ENCODE data around the gene POLG2. TPM values are rescaled to one million over a fixed set of nuclear protein-coding genes. Genes with fewer than 3 reads are reported as not detected.
A peak's percentile ranks its signal among the peaks of the same experiment; 100 is the strongest.

The POLG2 gene
- total RNA-seq, 2 donors from 2014 or later, result 32.6 to 61.1 TPM

DNA sequence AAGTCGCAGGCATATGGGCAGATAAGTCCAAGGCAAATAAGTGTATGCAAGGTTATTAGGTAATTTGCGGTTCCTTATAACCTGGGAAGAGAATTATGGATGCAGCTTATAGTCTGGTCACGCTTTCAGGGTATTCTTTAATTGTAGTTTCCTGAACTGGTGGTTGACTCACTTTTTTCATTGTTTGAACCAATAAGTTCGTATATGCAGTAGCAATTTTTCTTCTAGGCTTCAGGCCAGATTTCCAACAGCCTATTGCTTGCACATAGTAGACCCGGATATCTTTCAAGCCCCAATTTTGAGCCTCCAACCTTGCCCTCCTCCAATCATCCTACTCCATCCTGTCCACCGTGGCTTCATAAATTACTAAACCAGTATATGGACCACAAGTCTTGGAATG lies 22.7 kb upstream of the POLG2 start:
- no peak for DNase-seq (ENCODE audit: low spot score)
- Mint-ChIP-seq H3K4me3 (no peak overlapping the region), H3K27me3 (no peaks in the 10 kb centered on the region), H3K4me1 (ENCODE audit: low read depth in 2 of 2) (peaks cover 0 to 5% of the 10 kb centered on the region in 2 donors), H3K27ac (no peak overlapping the region), H3K36me3 (peaks cover 18% of the 10 kb centered on the region), H3K9me3 (no peaks in the 10 kb centered on the region)
- no peak for ATAC-seq

DNA sequence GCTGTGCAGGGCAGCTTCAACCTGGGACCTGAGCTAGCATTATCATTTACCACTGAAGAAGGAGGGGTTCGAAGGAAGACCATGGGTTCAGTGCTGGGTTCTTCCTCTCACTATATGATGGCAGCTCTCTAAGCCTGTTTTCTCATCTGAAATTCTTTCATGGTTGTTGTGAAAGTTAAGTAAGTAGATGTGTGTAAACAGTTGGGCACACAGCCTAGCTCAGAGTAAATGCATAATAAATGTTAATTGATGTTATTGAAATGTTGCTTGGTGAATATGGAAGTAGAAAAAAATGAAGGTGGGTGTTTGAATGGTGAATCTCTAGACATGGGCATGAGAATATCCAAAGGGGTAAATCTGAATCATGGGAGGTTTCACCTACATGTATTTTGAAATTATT lies 19.0 kb upstream of the POLG2 start:
- H3K27me3 Mint-ChIP-seq, result no peaks in the 10 kb centered on the region
- H3K4me1 Mint-ChIP-seq (ENCODE audit: low read depth in 2 of 2), result peaks cover 0 to 8% of the 10 kb centered on the region in 2 donors
- DNase-seq (ENCODE audit: low spot score) (no peak), ATAC-seq (peak in 1 of 2 donors; percentile 36)
- no peak overlapping the region for H3K27ac Mint-ChIP-seq
- no peak overlapping the region for H3K4me3 Mint-ChIP-seq
- H3K9me3 Mint-ChIP-seq, result no peaks in the 10 kb centered on the region
- peaks cover 9% of the 10 kb centered on the region for H3K36me3 Mint-ChIP-seq

DNA sequence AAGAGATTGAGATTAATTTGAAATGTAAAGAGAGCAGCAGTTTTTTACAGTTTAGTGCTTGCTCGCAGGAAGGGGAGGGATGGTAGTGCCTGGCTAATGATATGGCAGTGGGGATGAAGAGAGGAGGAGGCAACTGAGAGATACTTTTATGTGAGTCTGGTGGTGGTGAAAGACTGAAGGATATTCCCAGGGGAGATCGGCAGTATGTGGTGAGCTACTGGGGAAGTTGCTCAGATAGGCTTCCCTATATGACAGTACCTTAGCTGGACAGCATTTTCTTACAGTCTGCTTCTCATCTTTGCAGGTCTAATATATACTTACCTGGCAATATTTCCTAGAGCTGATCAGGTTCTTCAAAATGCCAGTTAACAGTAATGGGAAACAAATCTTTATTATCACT lies 18.6 kb upstream of the POLG2 start:
- Mint-ChIP-seq H3K27me3 (no peaks in the 10 kb centered on the region), H3K36me3 (peaks cover 13% of the 10 kb centered on the region), H3K4me3 (no peak overlapping the region), H3K4me1 (ENCODE audit: low read depth in 2 of 2) (peaks cover under 1 to 8% of the 10 kb centered on the region in 2 donors), H3K27ac (no peak overlapping the region), H3K9me3 (no peaks in the 10 kb centered on the region)
- peak in 1 of 2 donors; percentile 20 for ATAC-seq
- no peak for DNase-seq (ENCODE audit: low spot score)

DNA sequence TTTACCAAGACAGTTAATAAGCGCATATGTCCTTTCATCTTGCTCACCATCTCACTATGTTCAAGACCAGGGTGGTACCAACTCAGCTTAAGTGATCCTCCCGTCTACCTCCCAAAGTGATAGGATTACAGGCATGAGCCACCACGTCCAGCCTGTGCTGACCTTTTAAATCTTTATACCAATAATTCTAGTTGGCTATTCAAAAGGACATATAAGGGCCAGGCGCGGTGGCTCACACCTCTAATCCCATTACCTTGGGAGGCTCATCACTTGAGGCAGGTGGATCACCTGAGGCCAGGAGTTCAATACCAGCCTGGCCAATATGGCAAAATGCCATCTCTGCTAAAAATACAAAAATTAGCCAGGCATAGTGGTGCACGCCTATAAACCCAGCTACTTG lies 12.3 kb upstream of the POLG2 start:
- H3K4me1 Mint-ChIP-seq (ENCODE audit: low read depth in 2 of 2), result peaks cover 36 to 41% of the 10 kb centered on the region in 2 donors

DNA sequence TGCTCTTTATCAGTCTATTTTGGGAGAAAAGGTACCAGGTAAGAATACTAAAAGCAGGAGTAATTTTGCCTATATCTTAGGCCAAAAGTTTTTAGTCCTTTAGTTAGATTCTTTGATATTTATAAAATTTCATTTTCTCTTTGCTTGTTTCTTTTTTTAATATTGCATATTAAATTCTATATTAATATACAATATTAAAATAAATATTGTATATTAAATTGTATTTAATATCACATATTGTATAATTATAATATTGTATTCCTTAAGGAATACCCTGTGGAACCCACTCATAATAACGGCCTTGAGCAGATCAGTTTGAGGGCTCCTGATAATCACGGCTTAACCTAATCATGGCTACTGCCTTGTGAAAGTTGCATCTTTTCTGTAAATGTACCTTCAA lies 11.8 kb upstream of the POLG2 start:
- Mint-ChIP-seq H3K36me3 (peaks cover 34% of the 10 kb centered on the region), H3K4me3 (peak overlapping the region; percentile 98), H3K27ac (peak overlapping the region in 1 of 2 donors; percentile 99), H3K9me3 (no peaks in the 10 kb centered on the region), H3K27me3 (no peaks in the 10 kb centered on the region), H3K4me1 (ENCODE audit: low read depth in 2 of 2) (peaks cover 40 to 46% of the 10 kb centered on the region in 2 donors)
- DNase-seq (ENCODE audit: low spot score), result no peak
- ATAC-seq, result no peak

More for the DNA sequence above, 12.3 kb upstream of the POLG2 start:
- H3K4me3 Mint-ChIP-seq, result peak overlapping the region; percentile 57
- DNase-seq (ENCODE audit: low spot score) (no peak), ATAC-seq (no peak)
- H3K27me3 Mint-ChIP-seq, result no peaks in the 10 kb centered on the region
- peaks cover 29% of the 10 kb centered on the region for H3K36me3 Mint-ChIP-seq
- no peak overlapping the region for H3K27ac Mint-ChIP-seq
- no peaks in the 10 kb centered on the region for H3K9me3 Mint-ChIP-seq

DNA sequence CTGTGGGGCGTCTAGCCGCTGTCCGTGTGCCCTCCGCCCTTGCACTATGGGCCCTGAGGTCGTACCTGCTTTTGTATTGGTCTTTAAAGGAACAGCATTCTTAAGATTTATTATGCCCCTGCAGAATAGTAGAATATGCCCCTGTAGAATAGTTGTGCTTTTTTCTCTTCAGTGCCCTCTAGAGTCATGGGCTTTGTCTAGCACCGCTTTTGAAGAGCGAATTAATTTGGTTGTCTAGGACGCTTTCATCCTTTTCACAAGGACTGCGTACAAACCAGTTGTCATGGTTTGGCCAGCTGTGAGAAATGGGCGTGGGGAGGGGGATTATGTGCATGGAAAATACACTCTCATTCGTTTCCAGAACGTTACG lies 10.5 kb upstream of the POLG2 start:
- peaks cover 47% of the 10 kb centered on the region for H3K36me3 Mint-ChIP-seq
- H3K4me3 Mint-ChIP-seq, result peak overlapping the region; percentile 98
- ATAC-seq (peak in 1 of 2 donors; percentile 15), DNase-seq (ENCODE audit: low spot score) (no peak)
- no peaks in the 10 kb centered on the region for H3K9me3 Mint-ChIP-seq
- peaks cover 48 to 59% of the 10 kb centered on the region in 2 donors for H3K4me1 Mint-ChIP-seq (ENCODE audit: low read depth in 2 of 2)
- H3K27ac Mint-ChIP-seq, result peak overlapping the region; percentile 99
- no peaks in the 10 kb centered on the region for H3K27me3 Mint-ChIP-seq

DNA sequence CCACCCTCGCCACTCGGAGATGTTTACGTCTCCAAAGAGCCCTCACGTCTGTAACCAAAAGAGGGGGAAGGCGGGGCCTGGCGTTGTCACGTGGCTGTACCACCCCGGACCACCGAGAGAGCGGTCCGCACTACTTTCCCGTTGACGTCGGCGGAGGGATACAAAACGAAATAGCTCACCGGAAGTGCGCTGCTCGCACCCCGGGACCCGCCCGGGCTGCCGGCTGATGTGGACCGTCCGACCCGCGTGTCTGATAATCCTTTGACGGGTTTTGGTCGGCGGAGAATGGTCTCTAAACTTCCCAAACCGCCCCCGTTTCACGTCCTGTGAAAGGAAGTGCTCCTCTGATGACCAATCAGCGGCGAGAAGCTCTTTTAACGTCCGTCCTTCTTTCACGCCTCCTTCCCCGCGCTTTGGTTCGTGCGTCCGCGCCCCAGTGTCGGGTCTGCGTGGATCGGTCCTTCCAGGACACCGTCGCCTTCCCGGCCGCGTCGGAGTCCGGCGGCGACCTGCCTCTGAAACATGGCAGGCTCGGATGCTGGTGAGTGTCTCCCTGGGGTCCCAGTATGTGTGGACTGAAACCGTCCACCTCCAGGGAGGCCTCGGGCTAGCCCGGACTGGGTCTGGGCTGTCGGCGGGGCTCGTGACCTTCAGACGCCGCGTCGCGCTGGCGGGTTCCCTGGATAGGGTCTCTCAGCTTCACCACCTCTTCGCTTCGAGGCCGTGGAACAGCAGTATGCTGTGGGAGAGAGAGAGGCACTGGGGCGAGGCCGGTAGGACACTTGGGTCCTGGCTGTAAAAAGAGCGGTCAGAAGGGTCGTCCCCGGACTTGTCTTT lies 9.9 kb upstream of the POLG2 start, which contains the start of gene CEP95:
Gene CEP95 (plus strand): TSS at position 402 of the 837 bp plus-strand sequence. CDS start 121 bp downstream, at position 523.
- Mint-ChIP-seq H3K4me3 (peak within 1 kb of the TSS; percentile 98), H3K27ac (peak within 1 kb of the TSS; percentile 99), H3K36me3 (peaks cover 53% of the 10 kb centered on the region), H3K9me3 (no peaks in the 10 kb centered on the region), H3K4me1 (ENCODE audit: low read depth in 2 of 2) (peaks cover 54 to 65% of the 10 kb centered on the region in 2 donors), H3K27me3 (no peaks in the 10 kb centered on the region)
- DNase-seq (ENCODE audit: low spot score), result peak; percentile 98
- peak; percentile 83 to 88 for ATAC-seq

DNA sequence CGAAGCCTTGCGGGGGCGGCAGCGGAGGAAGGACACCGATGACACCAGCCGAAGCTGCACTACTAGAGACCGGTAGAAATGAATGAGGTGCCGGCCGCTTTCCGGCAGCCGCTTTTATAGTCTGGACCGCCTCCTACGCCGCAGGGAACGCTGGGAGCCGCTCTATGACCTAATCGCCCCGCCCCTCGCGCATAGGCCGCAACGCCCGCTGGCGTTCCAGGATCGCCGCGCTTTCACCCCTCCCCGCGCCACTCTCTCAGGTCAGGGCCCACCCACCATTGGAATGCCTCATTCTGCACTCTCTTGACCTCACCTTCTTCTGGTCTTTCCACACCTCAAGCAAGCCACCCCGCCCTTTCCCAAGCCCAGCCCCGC lies 9.3 kb upstream of the POLG2 start, which contains the start of gene DDX5:
Gene DDX5 (minus strand): TSS at position 89 of the 375 bp plus-strand sequence. CDS start 170 bp downstream, outside the sequence.
- peaks cover 60 to 71% of the 10 kb centered on the region in 2 donors for H3K4me1 Mint-ChIP-seq (ENCODE audit: low read depth in 2 of 2)
- DNase-seq (ENCODE audit: low spot score) (peak; percentile 98), ATAC-seq (peak; percentile 79 to 85)
- peaks cover 59% of the 10 kb centered on the region for H3K36me3 Mint-ChIP-seq
- no peaks in the 10 kb centered on the region for H3K27me3 Mint-ChIP-seq
- peak within 1 kb of the TSS; percentile 98 for H3K4me3 Mint-ChIP-seq
- no peaks in the 10 kb centered on the region for H3K9me3 Mint-ChIP-seq
- peak within 1 kb of the TSS; percentile 99 for H3K27ac Mint-ChIP-seq

DNA sequence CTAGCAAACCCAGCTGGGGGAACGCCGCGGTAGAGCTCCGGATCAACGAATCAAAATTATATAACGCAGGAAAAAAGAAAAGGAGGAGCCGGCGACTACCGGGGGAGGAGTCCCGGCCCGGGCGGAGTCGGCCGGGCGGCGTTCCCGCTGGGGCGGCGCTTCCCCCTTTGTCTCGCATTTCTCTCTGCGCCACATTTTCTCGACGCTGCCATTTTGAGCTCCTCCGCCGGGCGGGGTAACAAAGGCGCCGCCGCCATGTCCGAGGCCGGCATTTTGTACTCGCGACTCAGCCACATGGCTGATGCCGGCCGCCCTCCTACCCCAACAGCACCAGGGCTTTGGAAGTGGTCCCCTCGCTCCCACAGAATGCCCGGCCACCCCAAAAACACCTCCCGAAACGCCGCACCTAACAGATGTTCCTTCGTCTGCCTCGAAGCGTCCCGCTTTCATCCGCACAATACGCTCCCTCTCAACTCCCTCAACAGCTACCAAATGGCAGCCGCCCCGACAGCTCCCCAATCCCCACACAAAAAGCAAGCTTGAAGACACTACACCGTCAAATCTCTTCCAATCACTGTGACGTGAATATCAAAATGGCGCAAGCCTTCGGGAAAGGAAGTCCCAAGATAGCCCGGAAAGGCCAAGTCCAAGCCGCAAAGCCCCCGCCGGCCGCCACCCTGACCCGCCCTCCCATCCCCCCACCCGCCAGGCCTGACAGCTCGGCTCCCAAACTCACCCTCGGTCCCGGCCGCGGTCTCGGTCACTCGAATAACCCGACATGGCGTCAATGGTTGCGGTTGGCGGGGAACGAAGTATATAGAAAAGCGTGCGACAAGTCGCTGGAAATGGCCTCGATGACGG lies 8.7 kb upstream of the POLG2 start:
- Mint-ChIP-seq H3K9me3 (no peaks in the 10 kb centered on the region), H3K36me3 (peaks cover 61% of the 10 kb centered on the region), H3K4me1 (ENCODE audit: low read depth in 2 of 2) (peaks cover 66 to 76% of the 10 kb centered on the region in 2 donors), H3K27me3 (no peaks in the 10 kb centered on the region), H3K27ac (peak overlapping the region; percentile 99), H3K4me3 (peak overlapping the region; percentile 98)
- ATAC-seq (peak; percentile 57 to 61), DNase-seq (ENCODE audit: low spot score) (peak; percentile 89)

DNA sequence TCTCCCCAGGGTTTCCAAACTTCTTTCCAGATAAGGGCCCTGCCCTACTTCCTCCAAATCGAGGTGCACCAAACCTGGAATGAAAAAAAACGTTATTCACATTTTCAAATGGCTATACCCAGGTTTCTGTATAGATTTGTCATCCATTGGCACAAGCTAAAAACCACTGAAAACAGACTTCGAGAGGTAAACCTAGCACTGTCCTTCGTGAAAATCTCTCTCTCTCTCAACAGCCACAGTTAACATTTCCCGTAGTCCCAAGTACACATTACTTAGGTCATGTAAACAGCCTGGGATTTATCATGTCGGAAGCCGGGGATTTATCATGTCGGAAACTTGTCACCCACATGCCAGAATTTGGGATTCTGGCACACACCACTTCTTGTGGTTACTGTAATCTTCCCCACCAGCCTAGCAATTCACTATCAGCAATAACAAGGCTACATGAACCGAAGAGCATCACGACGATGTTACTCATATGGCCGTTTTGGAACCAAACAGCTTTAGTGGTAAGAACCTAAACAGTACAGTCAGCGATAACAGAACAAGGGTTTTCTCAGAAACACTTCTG lies 8.0 kb upstream of the POLG2 start:
- Mint-ChIP-seq H3K27me3 (no peaks in the 10 kb centered on the region), H3K36me3 (peaks cover 62% of the 10 kb centered on the region)
- DNase-seq (ENCODE audit: low spot score), result no peak

DNA sequence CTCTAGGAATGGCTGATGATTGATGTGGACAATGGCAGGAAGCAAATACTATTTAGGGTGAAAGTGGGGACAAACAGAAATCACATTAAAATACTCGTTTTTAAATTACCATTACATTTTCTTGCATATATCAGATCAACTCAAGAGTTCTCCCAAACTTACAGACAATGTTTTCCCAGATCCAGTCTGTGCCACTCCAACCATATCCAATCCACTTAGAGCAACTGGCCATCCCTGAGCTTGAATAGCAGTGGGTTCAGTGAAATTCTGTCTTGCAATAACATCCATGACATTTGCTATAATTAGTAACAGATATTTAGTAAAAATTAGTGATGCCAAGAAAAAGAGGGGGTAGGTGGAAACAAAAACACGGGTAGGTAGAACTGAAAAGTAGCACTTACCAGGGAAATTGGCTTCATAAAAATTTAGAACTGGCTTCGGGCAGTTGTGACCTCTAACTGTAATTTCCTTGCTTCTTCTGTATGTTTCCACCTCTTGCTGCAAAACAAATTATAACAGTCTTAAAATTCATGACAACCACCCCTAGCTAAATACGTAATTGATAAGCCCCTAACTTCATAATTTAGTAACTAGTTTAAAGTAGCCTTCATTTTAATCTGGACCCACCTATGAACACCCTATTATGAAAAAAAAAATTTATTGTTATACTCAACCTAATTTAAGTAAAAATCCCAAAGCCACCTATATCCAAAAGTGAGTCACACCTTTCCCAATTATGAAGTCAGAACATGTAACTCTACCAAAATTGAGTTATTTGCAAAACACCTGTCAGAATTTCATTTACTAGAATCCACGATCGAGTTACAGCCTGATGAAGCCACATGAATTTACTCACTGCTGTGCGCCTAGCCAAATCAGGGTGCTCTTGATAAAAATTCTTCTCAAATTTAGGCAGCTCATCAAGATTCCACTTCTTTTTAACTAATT lies 7.2 kb upstream of the POLG2 start:
- DNase-seq (ENCODE audit: low spot score) (no peak), ATAC-seq (no peak)
- Mint-ChIP-seq H3K36me3 (peaks cover 69% of the 10 kb centered on the region), H3K27me3 (no peaks in the 10 kb centered on the region), H3K4me3 (peak overlapping the region; percentile 98), H3K4me1 (ENCODE audit: low read depth in 2 of 2) (peaks cover 77 to 80% of the 10 kb centered on the region in 2 donors), H3K27ac (peak overlapping the region; percentile 99), H3K9me3 (no peaks in the 10 kb centered on the region)

More for the DNA sequence above, 8.0 kb upstream of the POLG2 start:
- peaks cover 71 to 78% of the 10 kb centered on the region in 2 donors for H3K4me1 Mint-ChIP-seq (ENCODE audit: low read depth in 2 of 2)
- no peaks in the 10 kb centered on the region for H3K9me3 Mint-ChIP-seq
- peak overlapping the region; percentile 99 for H3K27ac Mint-ChIP-seq
- no peak for ATAC-seq
- H3K4me3 Mint-ChIP-seq, result peak overlapping the region; percentile 98

DNA sequence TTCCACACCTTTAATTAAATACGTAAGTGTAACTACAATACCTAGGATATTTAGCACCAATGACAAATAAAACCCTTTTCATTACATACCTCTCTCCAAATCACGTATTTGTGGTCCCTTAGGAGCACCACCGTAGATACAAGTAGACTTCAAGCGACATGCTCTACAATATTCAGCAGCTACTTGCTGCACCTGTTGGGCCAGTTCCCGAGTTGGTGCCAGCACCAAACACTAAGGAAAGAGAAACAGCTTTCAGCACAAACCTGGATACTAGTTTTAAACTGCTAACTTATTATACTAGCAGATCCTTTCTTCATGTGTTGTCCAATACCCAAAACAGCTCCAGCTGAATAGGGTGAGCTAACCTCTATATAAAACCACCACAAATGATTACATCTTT lies 6.5 kb upstream of the POLG2 start:
- no peak for DNase-seq (ENCODE audit: low spot score)
- Mint-ChIP-seq H3K9me3 (no peaks in the 10 kb centered on the region), H3K36me3 (peaks cover 74% of the 10 kb centered on the region), H3K4me3 (peak overlapping the region; percentile 98), H3K4me1 (ENCODE audit: low read depth in 2 of 2) (peaks cover 77 to 81% of the 10 kb centered on the region in 2 donors), H3K27me3 (no peaks in the 10 kb centered on the region), H3K27ac (peak overlapping the region; percentile 99)
- no peak for ATAC-seq
